BJ (cell line): ENCODE results near the gene TPP2. TPM values are rescaled to one million over a fixed set of nuclear protein-coding genes. Genes with fewer than 3 reads are reported as not detected.

Experiments used
- CTCF ChIA-PET: fragments of 350-600 bp; formaldehyde crosslinking; extraction: SDS; loops from one replicate; lab custom pipeline; 2021; ENCODE audit warnings: antibody characterized with exemption, inconsistent platforms; lab: Yijun Ruan, JAX
- POLR2A ChIA-PET: fragments of 300-600 bp; sonication (Branson Sonifier 250); formaldehyde crosslinking; extraction: SDS; loops from one replicate; lab custom pipeline; 2021; ENCODE audit warnings: antibody characterized with exemption; lab: Charles Lee
- DNase-seq: peaks from one replicate; pipeline ENCODE4 v3.0.0-alpha.2; 2011; ENCODE audit warnings: low read depth
- H3K27me3 ChIP-seq: 2 replicates; pipeline ENCODE4 v1.6.0; 2011; ENCODE audit warnings: low read length; ENCODE audit not compliant: control insufficient read depth, insufficient read depth
- H3K36me3 ChIP-seq: 2 replicates; pipeline ENCODE4 v1.5.1; 2011; ENCODE audit warnings: low read length; ENCODE audit not compliant: control insufficient read depth, insufficient read depth
- H3K4me3 ChIP-seq: 2 replicates; pipeline ENCODE4 v1.5.1; 2011; ENCODE audit warnings: low read depth, mild to moderate bottlenecking, control low read depth, low read length
- CTCF ChIP-seq: IDR thresholded peaks from 2 replicates; pipeline ENCODE4 v1.5.1; 2011; ENCODE audit warnings: low read depth, mild to moderate bottlenecking, control low read depth, inconsistent platforms, low read length, moderate library complexity; ENCODE audit not compliant: insufficient read depth
- polyA plus RNA-seq: library from polyadenylated mRNA; depleted of rRNA; stranded (reverse); fragments of >200 nt; gene quantifications from 2 replicates; pipeline ENCODE4 v1.2.3, GENCODE V29; 2011

Gene TPP2
- polyA plus RNA-seq, 1 experiment = 13.9 TPM

- Histone ChIP-seq H3K4me3 (no peak overlapping the region), H3K36me3 (no peaks in the 10 kb centered on the region), H3K27me3 (no peaks in the 10 kb centered on the region)
- ChIA-PET CTCF (interaction anchor here (0.8 to 2.1 kb wide), 2 partner anchors 16 to 21 kb away, joined by 3 to 6 read pairs; no protein-coding TSS in a partner anchor), POLR2A (no interaction called here)
- no peak for TF ChIP-seq CTCF
- no peak for DNase-seq
Observed at GRCh38 chr13:102708991-102709390, 112.2 kb downstream of the TPP2 start.

GRCh38 chr13:102709536-102709935, 112.8 kb downstream of the TPP2 start:
- CTCF ChIA-PET = interaction anchor here (2.1 kb wide), 1 partner anchor 16 kb away, joined by 6 read pairs; no protein-coding TSS in a partner anchor
- no peak for TF ChIP-seq CTCF
- DNase-seq = no peak
- POLR2A ChIA-PET = no interaction called here
- Histone ChIP-seq H3K4me3 (no peak overlapping the region), H3K36me3 (no peaks in the 10 kb centered on the region), H3K27me3 (no peaks in the 10 kb centered on the region)

- TF ChIP-seq CTCF = no peak
- no peak overlapping the region for H3K4me3 ChIP-seq
- ChIA-PET POLR2A (no interaction called here), CTCF (interaction anchor here (0.7 to 2.1 kb wide), 2 partner anchors 12 to 15 kb away, joined by 3 to 6 read pairs; no protein-coding TSS in a partner anchor)
- peak; percentile 81 for DNase-seq
- no peaks in the 10 kb centered on the region for H3K36me3 ChIP-seq
- no peaks in the 10 kb centered on the region for H3K27me3 ChIP-seq
Observed at GRCh38 chr13:102710261-102710679, 113.5 kb downstream of the TPP2 start.

- POLR2A ChIA-PET = no interaction called here
- Histone ChIP-seq H3K36me3 (no peaks in the 10 kb centered on the region), H3K4me3 (no peak overlapping the region), H3K27me3 (no peaks in the 10 kb centered on the region; the same call in none of the 2 replicates)
- no peak for DNase-seq
- CTCF ChIA-PET = no interaction called here
- no peak for TF ChIP-seq CTCF
Observed at GRCh38 chr13:102715447-102715846, 118.7 kb downstream of the TPP2 start.

- CTCF ChIA-PET = interaction anchor here (0.8 to 1.5 kb wide), 3 partner anchors 16 to 139 kb away, joined by 4 to 5 read pairs (median 4); no protein-coding TSS in a partner anchor
- no peak overlapping the region for H3K4me3 ChIP-seq
- no peak for TF ChIP-seq CTCF
- no peaks in the 10 kb centered on the region; the same call in none of the 2 replicates for H3K27me3 ChIP-seq
- POLR2A ChIA-PET = no interaction called here
- no peaks in the 10 kb centered on the region for H3K36me3 ChIP-seq
- no peak for DNase-seq
Observed at GRCh38 chr13:102718746-102719145, 122.0 kb downstream of the TPP2 start.
